Neural progenitor cell (in vitro differentiated cells): Measurements from ENCODE around the gene EFCAB11.

ENCODE experiments used
- EZH2 ChIP-seq: fragments of 200-600 bp; sonication (generic); IDR thresholded peaks from 2 replicates; pipeline ENCODE4 v1.6.1; 2017; ENCODE audit warnings: antibody characterized with exemption, mild to moderate bottlenecking, moderate library complexity
- EZH2phosphoT487 ChIP-seq: fragments of 200-600 bp; sonication (generic); IDR thresholded peaks from 2 replicates; pipeline ENCODE4 v1.6.1; 2017; ENCODE audit warnings: antibody characterized with exemption
- TF ChIP-seq, protein P1 (sequence below): fragments of 200-600 bp; sonication (generic); IDR thresholded peaks from 2 replicates; pipeline ENCODE4 v1.5.1; 2017; ENCODE audit warnings: antibody characterized with exemption, mild to moderate bottlenecking

DNA sequence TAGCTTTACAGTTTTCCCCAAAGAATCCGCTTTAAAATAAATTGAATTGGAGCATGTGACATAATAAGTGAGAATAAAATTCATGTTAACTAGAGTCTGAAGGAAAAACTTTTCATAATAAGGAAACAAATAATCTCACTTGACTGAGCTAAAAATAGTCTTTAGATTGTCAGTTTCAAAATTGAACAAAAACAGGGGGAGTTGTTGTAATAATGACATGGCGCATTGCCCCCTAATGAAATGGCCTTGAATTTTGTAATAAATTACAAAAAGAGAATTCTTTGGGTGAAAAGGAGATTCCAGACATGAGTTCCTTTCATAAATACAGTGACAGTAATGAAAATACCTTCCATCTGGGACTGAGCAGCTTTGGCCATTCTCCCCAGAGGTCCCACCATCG lies 178.6 kb downstream of the EFCAB11 start:
- no peak for TF ChIP-seq EZH2
- TF ChIP-seq EZH2phosphoT487: no peak
- TF ChIP-seq, protein P1, sequence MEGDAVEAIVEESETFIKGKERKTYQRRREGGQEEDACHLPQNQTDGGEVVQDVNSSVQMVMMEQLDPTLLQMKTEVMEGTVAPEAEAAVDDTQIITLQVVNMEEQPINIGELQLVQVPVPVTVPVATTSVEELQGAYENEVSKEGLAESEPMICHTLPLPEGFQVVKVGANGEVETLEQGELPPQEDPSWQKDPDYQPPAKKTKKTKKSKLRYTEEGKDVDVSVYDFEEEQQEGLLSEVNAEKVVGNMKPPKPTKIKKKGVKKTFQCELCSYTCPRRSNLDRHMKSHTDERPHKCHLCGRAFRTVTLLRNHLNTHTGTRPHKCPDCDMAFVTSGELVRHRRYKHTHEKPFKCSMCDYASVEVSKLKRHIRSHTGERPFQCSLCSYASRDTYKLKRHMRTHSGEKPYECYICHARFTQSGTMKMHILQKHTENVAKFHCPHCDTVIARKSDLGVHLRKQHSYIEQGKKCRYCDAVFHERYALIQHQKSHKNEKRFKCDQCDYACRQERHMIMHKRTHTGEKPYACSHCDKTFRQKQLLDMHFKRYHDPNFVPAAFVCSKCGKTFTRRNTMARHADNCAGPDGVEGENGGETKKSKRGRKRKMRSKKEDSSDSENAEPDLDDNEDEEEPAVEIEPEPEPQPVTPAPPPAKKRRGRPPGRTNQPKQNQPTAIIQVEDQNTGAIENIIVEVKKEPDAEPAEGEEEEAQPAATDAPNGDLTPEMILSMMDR: no peak
